Right atrium auricular region (tissue), 2 donors: Measurements from ENCODE around the gene LATS1. TPM values are rescaled to one million over a fixed set of nuclear protein-coding genes. Genes with fewer than 3 reads are reported as not detected.

ENCODE experiments used
- DNase-seq: peaks from one replicate; pipeline ENCODE4 v3.0.0-alpha.2; 2019; ENCODE audit warnings: low spot score
- H3K27ac ChIP-seq, 2 donors: fragments of 200-600 bp; sonication (generic); 1 replicate in 1 of 2; 2 replicates in 1 of 2; pipeline ENCODE4 v1.5.1; 2016 to 2019
- H3K27me3 ChIP-seq, 2 donors: fragments of 200-600 bp; sonication (generic); one replicate each; pipeline versions ENCODE4 v1.5.1 to v1.6.0; 2017 to 2019
- H3K36me3 ChIP-seq: fragments of 200-600 bp; sonication (generic); one replicate; pipeline ENCODE4 v1.5.1; 2016
- H3K4me1 ChIP-seq, 2 donors: fragments of 200-600 bp; sonication (generic); one replicate each; pipeline versions ENCODE4 v1.5.1 to v1.6.0; 2017 to 2019
- H3K4me3 ChIP-seq, 2 donors: fragments of 200-600 bp; sonication (generic); 1 replicate in 1 of 2; 2 replicates in 1 of 2; pipeline ENCODE4 v1.5.1; 2017 to 2019; ENCODE audit warnings: mild to moderate bottlenecking in 1 of 2, moderate library complexity in 1 of 2
- H3K9me3 ChIP-seq, 2 donors: fragments of 200-600 bp; sonication (generic); one replicate each; pipeline ENCODE4 v1.5.1; 2019
- total RNA-seq, 2 donors: library from RNA; depleted of rRNA; stranded (reverse); fragments of >200 nt; gene quantifications; one replicate each; pipeline ENCODE4 v1.1.0, GENCODE V29; 2016
- TF ChIP-seq, protein P1 (sequence below), 2 donors: fragments of 200-600 bp; sonication (generic); IDR thresholded peaks; one replicate each; pipeline ENCODE4 v1.5.1; 2019; ENCODE audit warnings: antibody characterized with exemption in 2 of 2

The LATS1 gene
- total RNA-seq, 2 donors from 2014 or later: 10.5 to 13.7 TPM

DNA sequence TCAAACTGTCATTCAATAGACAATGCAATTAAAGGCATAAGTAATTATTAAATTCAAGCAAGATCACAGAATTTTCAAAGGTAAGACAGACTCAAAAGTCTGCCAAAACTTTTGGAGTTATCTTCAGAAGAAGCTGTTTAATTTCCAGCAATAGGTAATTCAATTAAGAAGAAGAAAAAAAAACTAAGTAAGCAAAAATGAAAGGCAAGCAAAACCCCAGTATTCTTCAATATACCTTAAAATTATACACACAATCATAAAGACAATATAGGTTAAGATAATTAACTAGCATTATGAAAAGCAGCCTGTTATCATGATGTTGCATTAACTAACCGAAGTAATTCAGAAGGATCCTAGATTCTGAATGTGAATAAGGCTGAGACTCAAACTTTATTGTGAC lies 3.5 kb downstream of the LATS1 start:
- H3K36me3 ChIP-seq: no peaks in the 10 kb centered on the region
- H3K27me3 ChIP-seq: no peaks in the 10 kb centered on the region
- H3K27ac ChIP-seq: no peak overlapping the region
- TF ChIP-seq, protein P1, sequence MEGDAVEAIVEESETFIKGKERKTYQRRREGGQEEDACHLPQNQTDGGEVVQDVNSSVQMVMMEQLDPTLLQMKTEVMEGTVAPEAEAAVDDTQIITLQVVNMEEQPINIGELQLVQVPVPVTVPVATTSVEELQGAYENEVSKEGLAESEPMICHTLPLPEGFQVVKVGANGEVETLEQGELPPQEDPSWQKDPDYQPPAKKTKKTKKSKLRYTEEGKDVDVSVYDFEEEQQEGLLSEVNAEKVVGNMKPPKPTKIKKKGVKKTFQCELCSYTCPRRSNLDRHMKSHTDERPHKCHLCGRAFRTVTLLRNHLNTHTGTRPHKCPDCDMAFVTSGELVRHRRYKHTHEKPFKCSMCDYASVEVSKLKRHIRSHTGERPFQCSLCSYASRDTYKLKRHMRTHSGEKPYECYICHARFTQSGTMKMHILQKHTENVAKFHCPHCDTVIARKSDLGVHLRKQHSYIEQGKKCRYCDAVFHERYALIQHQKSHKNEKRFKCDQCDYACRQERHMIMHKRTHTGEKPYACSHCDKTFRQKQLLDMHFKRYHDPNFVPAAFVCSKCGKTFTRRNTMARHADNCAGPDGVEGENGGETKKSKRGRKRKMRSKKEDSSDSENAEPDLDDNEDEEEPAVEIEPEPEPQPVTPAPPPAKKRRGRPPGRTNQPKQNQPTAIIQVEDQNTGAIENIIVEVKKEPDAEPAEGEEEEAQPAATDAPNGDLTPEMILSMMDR (IDR thresholded peaks at IDR 0.05): no peak
- no peak overlapping the region for H3K4me3 ChIP-seq
- H3K9me3 ChIP-seq: no peaks in the 10 kb centered on the region
- H3K4me1 ChIP-seq: peaks cover 0 to 31% of the 10 kb centered on the region in 2 donors
- DNase-seq: no peak

DNA sequence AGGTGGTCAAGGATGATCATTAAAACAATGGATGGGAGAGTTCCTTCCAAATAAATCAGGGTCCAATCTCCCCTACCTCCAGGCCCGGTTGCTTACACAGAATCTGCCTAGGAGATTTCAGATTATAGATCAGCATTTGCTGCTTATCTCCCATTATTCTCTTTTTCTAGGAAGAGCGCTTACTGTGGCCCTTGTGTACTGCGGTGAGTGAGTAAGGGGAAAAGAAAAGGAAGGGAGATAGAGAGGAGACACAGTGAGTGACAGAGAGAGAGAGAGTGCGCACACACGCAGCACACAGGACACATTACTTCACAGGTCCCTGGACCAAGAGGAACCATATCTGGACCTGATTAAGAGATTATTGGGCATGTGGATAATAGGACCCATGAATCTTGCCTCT lies 6.2 kb downstream of the LATS1 start:
- H3K36me3 ChIP-seq: no peaks in the 10 kb centered on the region
- H3K27me3 ChIP-seq: no peaks in the 10 kb centered on the region
- H3K27ac ChIP-seq: no peak overlapping the region
- no peaks in the 10 kb centered on the region for H3K9me3 ChIP-seq
- no peak for DNase-seq
- TF ChIP-seq, protein P1 (IDR thresholded peaks at IDR 0.05): no peak
- H3K4me3 ChIP-seq: no peak overlapping the region
- H3K4me1 ChIP-seq: peaks cover 0 to 31% of the 10 kb centered on the region in 2 donors

DNA sequence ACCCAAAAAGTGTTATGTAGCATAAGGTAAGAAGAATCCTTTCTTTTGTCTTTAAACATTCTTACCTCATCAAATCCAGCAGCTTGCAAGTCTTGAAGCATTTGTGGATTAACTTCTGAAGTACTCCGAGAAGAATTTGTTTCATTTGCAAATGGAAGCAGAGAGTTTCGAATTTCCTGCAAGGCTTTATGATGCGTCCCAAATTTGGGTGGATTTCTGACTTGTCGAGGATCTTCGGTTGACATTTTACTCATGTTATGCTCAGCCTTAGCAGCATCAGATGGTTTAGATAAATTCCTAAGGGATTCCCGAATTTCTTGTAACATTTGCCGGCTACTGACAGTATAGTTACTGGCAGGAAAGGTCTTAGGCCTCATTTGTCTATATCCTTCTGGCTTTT lies 16.2 kb downstream of the LATS1 start:
- no peaks in the 10 kb centered on the region for H3K27me3 ChIP-seq
- peaks cover 0 to 10% of the 10 kb centered on the region in 2 donors for H3K4me1 ChIP-seq
- H3K36me3 ChIP-seq: peaks cover 7% of the 10 kb centered on the region
- no peak for DNase-seq
- H3K27ac ChIP-seq: no peak overlapping the region
- TF ChIP-seq, protein P1 (IDR thresholded peaks at IDR 0.05): no peak
- no peaks in the 10 kb centered on the region for H3K9me3 ChIP-seq
- H3K4me3 ChIP-seq: no peak overlapping the region

DNA sequence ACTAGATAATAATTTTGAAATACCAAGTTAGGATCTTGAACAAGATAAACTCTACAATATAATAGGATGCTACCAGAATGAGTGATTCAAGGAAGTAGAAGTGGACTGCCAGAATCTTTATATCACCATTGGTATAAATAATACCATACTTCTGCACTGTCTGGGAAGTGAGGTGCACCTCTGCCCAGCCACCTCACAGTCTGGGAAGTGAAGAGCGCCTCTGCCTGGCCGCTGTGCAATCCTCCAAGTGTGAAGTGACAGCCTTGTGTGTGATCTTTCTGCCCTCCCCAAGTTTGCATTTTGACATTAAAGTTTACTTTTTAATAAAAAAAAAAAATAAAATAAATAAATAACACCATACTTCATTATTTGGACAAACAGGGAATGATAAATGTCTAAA lies 18.8 kb downstream of the LATS1 start:
- TF ChIP-seq, protein P1 (IDR thresholded peaks at IDR 0.05): no peak
- peaks cover 7% of the 10 kb centered on the region for H3K36me3 ChIP-seq
- no peak overlapping the region for H3K4me3 ChIP-seq
- no peaks in the 10 kb centered on the region for H3K9me3 ChIP-seq
- H3K4me1 ChIP-seq: peaks cover 0 to 10% of the 10 kb centered on the region in 2 donors
- no peaks in the 10 kb centered on the region for H3K27me3 ChIP-seq
- no peak for DNase-seq
- no peak overlapping the region for H3K27ac ChIP-seq

DNA sequence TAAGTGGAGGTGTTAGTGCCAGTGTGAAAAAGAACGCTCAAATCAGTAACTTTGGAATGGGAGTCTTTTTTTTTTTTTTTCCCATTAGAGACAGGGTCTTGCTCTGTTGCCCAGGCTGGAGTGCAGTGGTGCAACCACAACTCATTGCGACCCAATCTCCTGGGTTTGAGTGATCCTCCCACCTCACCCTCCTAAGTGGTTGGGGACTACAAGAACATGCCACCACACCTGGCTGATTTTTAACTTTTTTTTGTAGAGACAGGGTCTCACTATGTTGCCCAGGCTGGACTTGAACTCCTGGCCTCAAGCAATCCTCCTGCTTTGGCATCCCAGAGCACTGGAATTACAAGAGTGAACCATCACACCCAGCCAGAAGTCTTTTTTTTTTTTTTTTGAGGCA lies 19.7 kb downstream of the LATS1 start:
- Histone ChIP-seq H3K27me3 (no peaks in the 10 kb centered on the region), H3K4me1 (peaks cover 0 to 10% of the 10 kb centered on the region in 2 donors), H3K27ac (no peak overlapping the region), H3K36me3 (peaks cover 13% of the 10 kb centered on the region), H3K9me3 (no peaks in the 10 kb centered on the region), H3K4me3 (no peak overlapping the region)
- no peak for DNase-seq
- TF ChIP-seq, protein P1 (IDR thresholded peaks at IDR 0.05): no peak

DNA sequence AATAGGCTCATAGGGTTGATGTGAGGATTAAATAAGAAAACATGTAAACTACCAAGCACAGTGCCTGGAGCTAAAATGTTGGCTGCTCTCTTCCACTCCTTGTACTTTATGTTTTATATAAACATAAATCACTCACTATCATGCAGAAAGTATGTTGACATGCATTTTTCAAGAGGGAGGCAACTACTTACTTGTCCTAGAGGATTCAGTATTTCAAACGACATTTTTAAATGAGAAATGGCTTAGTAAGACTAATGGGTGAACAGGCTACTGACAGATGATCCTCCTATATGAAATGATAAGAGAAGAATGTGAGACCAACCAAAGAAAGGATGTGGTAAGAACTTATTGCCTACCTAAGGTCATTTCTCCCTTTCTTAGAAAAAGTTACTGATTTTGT lies 21.0 kb downstream of the LATS1 start:
- H3K9me3 ChIP-seq: no peaks in the 10 kb centered on the region
- peaks cover 24% of the 10 kb centered on the region for H3K36me3 ChIP-seq
- no peak overlapping the region for H3K27ac ChIP-seq
- no peak for DNase-seq
- TF ChIP-seq, protein P1 (IDR thresholded peaks at IDR 0.05): no peak
- H3K4me1 ChIP-seq: peaks cover 0 to 10% of the 10 kb centered on the region in 2 donors
- H3K27me3 ChIP-seq: no peaks in the 10 kb centered on the region
- H3K4me3 ChIP-seq: no peak overlapping the region
